ENCODE measurements around the gene WFIKKN1. TPM values are rescaled to one million over a fixed set of nuclear protein-coding genes. Genes with fewer than 3 reads are reported as not detected.

The WFIKKN1 gene
- total RNA-seq, 2 experiments from 2014 or later: 0.47 to 1.2 TPM

GRCh38 chr16:591892-592517 is 38.8 kb upstream of the WFIKKN1 start:
- H3K4me2 ChIP-seq (ENCODE audit: low read length): no peak overlapping the region
- H3K9me3 ChIP-seq (ENCODE audit: low read length): no peaks in the 10 kb centered on the region
- no peak for TF ChIP-seq CTCF (conservative IDR thresholded peaks at IDR 0.05; ENCODE audit: low read length)
- no peak for TF ChIP-seq EZH2phosphoT487 (IDR thresholded peaks at IDR 0.05; ENCODE audit: borderline replicate concordance, low read depth, low read length)
- intact Hi-C loops (cut with micrococcal nuclease; ENCODE audit: unreplicated experiment): no loop called here
- H3K4me3 ChIP-seq (ENCODE audit: low read depth, low read length, poor library complexity, severe bottlenecking): no peak overlapping the region
- DNase-seq (ENCODE audit: low spot score): no peak
- no peak overlapping the region for H3K27ac ChIP-seq (ENCODE audit: low read depth, low read length, poor library complexity, severe bottlenecking)
- peaks cover 4% of the 10 kb centered on the region; the same call in 1 of the 2 replicates for H3K36me3 ChIP-seq (ENCODE audit: insufficient read depth, low read length)
- no peaks in the 10 kb centered on the region for H4K20me1 ChIP-seq (ENCODE audit: insufficient read depth, low read length)
- no TSS peak for BruUV-seq (replicated peaks)
- POLR2A ChIA-PET: no interaction called here
- H3K79me2 ChIP-seq (ENCODE audit: insufficient read depth, low read depth, low read length): peaks cover 20% of the 10 kb centered on the region; the same call in 1 of the 2 replicates
- no peak overlapping the region for H2AFZ ChIP-seq (ENCODE audit: low read length)
- H3K4me1 ChIP-seq (ENCODE audit: insufficient read depth, low read length, poor library complexity, severe bottlenecking): peaks cover 25% of the 10 kb centered on the region
- CTCF ChIA-PET (ENCODE audit: unreplicated experiment): no interaction called here
- no peaks in the 10 kb centered on the region for H3K9me2 ChIP-seq (ENCODE audit: insufficient read depth, low read length)

DNA sequence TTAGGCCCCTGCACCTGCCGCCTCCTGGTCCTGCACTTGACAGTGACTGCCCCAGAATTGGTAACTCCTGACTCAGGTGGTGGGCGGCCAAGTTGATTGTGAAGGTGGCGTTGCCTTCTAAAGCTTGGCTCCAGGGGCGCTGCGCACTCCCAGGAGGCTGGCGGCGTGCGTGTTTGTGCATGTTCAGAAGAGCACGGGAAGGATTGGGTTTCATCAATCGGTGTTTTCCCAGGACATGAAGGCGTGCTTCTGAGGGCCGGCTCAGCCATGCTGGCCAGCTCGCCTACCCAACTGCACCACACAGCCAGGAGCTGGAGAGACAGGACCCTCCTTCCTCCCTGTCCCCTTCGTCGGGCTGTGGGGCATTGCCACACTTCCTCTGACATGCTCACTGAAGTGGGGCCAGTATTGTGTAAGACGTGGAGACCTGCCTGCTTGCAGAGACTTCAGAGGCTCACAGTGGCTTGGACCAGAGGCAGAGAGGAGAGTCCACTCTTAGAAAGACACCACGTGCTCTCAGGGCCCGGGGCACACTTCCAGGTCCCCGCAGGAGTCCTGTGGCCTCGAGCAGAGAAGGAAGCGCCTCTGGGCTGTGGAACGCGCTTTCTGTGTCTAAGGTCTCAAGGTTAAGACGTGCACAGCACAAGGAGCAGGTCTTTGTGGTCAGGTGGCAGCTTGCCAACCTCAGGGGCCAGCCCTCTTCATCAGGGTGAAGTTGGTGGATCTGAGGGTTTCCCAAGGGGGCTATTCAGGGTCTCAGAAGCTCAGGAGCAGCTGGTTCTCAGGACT is 38.1 kb upstream of the WFIKKN1 start:
- H3K79me2 ChIP-seq (ENCODE audit: insufficient read depth, low read depth, low read length): peaks cover 14% of the 10 kb centered on the region; the same call in 1 of the 2 replicates
- no peak overlapping the region for H3K27ac ChIP-seq (ENCODE audit: low read depth, low read length, poor library complexity, severe bottlenecking)
- H3K9me2 ChIP-seq (ENCODE audit: insufficient read depth, low read length): no peaks in the 10 kb centered on the region
- no peak overlapping the region for H3K4me3 ChIP-seq (ENCODE audit: low read depth, low read length, poor library complexity, severe bottlenecking)
- ChIA-PET CTCF (ENCODE audit: unreplicated experiment) (interaction anchor here (0.6 kb wide), 1 partner anchor 212 kb away, joined by 3 read pairs; no protein-coding TSS in a partner anchor), POLR2A (interaction anchor here (0.5 to 1.2 kb wide), 2 partner anchors 9 to 44 kb away, joined by 3 read pairs; partner anchors contain the start of gene METTL26)
- H3K4me1 ChIP-seq (ENCODE audit: insufficient read depth, low read length, poor library complexity, severe bottlenecking): peaks cover 18% of the 10 kb centered on the region
- no peaks in the 10 kb centered on the region for H3K36me3 ChIP-seq (ENCODE audit: insufficient read depth, low read length)
- DNase-seq (ENCODE audit: low spot score): no peak
- H3K4me2 ChIP-seq (ENCODE audit: low read length): no peak overlapping the region
- BruUV-seq (replicated peaks): no TSS peak
- TF ChIP-seq EZH2phosphoT487 (IDR thresholded peaks at IDR 0.05; ENCODE audit: borderline replicate concordance, low read depth, low read length) (no peak), CTCF (conservative IDR thresholded peaks at IDR 0.05; ENCODE audit: low read length) (no peak)
- H4K20me1 ChIP-seq (ENCODE audit: insufficient read depth, low read length): no peaks in the 10 kb centered on the region
- no peak overlapping the region for H2AFZ ChIP-seq (ENCODE audit: low read length)
- intact Hi-C loops (cut with micrococcal nuclease; ENCODE audit: unreplicated experiment): no loop called here
- no peaks in the 10 kb centered on the region for H3K9me3 ChIP-seq (ENCODE audit: low read length)
